GM23248 (cell line): Measurements from ENCODE around the gene PTPRR. TPM values are rescaled to one million over a fixed set of nuclear protein-coding genes. Genes with fewer than 3 reads are reported as not detected.

Experiments used
- DNase-seq: peaks from one replicate; pipeline ENCODE4 v3.0.0-alpha.2; 2015
- H2AFZ ChIP-seq: fragments of 200-600 bp; sonication (generic); 2 replicates; pipeline ENCODE4 v1.6.1; 2016; ENCODE audit warnings: antibody characterized with exemption
- H3F3A ChIP-seq: fragments of 200-600 bp; sonication (generic); 2 replicates; pipeline ENCODE4 v1.6.1; 2016; ENCODE audit warnings: mild to moderate bottlenecking, antibody characterized with exemption, mixed run types; ENCODE audit not compliant: insufficient read depth
- H3K27ac ChIP-seq: fragments of 200-600 bp; sonication (generic); 2 replicates; pipeline ENCODE4 v1.5.1; 2016; ENCODE audit warnings: mild to moderate bottlenecking
- H3K27me3 ChIP-seq: fragments of 200-600 bp; sonication (generic); replicated peaks from 2 replicates; pipeline ENCODE4 v1.6.1; 2016; ENCODE audit warnings: mild to moderate bottlenecking; ENCODE audit not compliant: insufficient read depth
- H3K36me3 ChIP-seq: fragments of 200-600 bp; sonication (generic); 2 replicates; pipeline ENCODE4 v1.6.1; 2016; ENCODE audit warnings: low read depth, mild to moderate bottlenecking
- H3K4me1 ChIP-seq: fragments of 200-600 bp; sonication (generic); 2 replicates; pipeline ENCODE4 v1.6.1; 2016; ENCODE audit warnings: mild to moderate bottlenecking; ENCODE audit not compliant: insufficient read depth
- H3K4me2 ChIP-seq: fragments of 200-600 bp; sonication (generic); one replicate; pipeline ENCODE4 v1.6.1; 2016; ENCODE audit warnings: mild to moderate bottlenecking; ENCODE audit not compliant: unreplicated experiment
- H3K4me3 ChIP-seq: fragments of 200-600 bp; sonication (generic); 2 replicates; pipeline ENCODE4 v1.5.1; 2016; ENCODE audit warnings: mild to moderate bottlenecking
- H3K79me2 ChIP-seq: fragments of 200-600 bp; sonication (generic); 2 replicates; pipeline ENCODE4 v1.6.1; 2016; ENCODE audit warnings: mild to moderate bottlenecking; ENCODE audit not compliant: insufficient read depth
- H3K9ac ChIP-seq: fragments of 200-600 bp; sonication (generic); 2 replicates; pipeline ENCODE4 v1.6.1; 2016; ENCODE audit warnings: mild to moderate bottlenecking
- H3K9me2 ChIP-seq: fragments of 200-600 bp; sonication (generic); 2 replicates; pipeline ENCODE4 v1.6.1; 2016; ENCODE audit warnings: mixed run types, mild to moderate bottlenecking, moderate library complexity; ENCODE audit not compliant: insufficient read depth
- H3K9me3 ChIP-seq: fragments of 200-600 bp; sonication (generic); one replicate; pipeline ENCODE4 v1.6.1; 2017; ENCODE audit warnings: low read depth
- H4K20me1 ChIP-seq: fragments of 200-600 bp; sonication (generic); 2 replicates; pipeline ENCODE4 v1.6.0; 2016; ENCODE audit not compliant: insufficient read depth
- EZH2 ChIP-seq: fragments of 200-600 bp; sonication (generic); IDR thresholded peaks from 2 replicates; pipeline ENCODE4 v1.6.1; 2018; ENCODE audit warnings: antibody characterized with exemption, mild to moderate bottlenecking; ENCODE audit not compliant: insufficient read depth, poor library complexity, severe bottlenecking
- EZH2phosphoT487 ChIP-seq: fragments of 200-600 bp; sonication (generic); IDR thresholded peaks from 2 replicates; pipeline ENCODE4 v1.6.1; 2018; ENCODE audit warnings: antibody characterized with exemption, moderate library complexity, mild to moderate bottlenecking, low read depth; ENCODE audit not compliant: insufficient read depth
- WGBS, 2 experiments: methylation state at CpG; one replicate each; pipeline ENCODE4 v1.1.6; 2015 to 2017; ENCODE audit warnings: low lambda C conversion rate in 2 of 2, low coverage in 1 of 2; ENCODE audit errors: missing lambda C conversion rate in 2 of 2; 5-methylcytosine and 5-hydroxymethylcytosine counted together
- in situ Hi-C: fragments of 300-500 bp; cut with MboI; formaldehyde crosslinking; loops from 2 replicates; pipeline ENCODE4 v1.15.0; 2020
- polyA plus RNA-seq: library from polyadenylated mRNA; unstranded; fragments of >200 nt; fragmentation: Nextera tagmentation; extraction: Ambion mirVana; gene quantifications from 2 replicates; pipeline ENCODE4 v1.2.1, GENCODE V29; 2016
- total RNA-seq: library from RNA; depleted of rRNA; stranded (reverse); fragments of >200 nt; shearing (Covaris generic); gene quantifications from 2 replicates; pipeline ENCODE4 v1.2.3, GENCODE V29; 2014

Gene PTPRR
- total and polyA plus RNA-seq, 2 experiments from 2014 or later, result 1.1 to 1.2 TPM

DNA sequence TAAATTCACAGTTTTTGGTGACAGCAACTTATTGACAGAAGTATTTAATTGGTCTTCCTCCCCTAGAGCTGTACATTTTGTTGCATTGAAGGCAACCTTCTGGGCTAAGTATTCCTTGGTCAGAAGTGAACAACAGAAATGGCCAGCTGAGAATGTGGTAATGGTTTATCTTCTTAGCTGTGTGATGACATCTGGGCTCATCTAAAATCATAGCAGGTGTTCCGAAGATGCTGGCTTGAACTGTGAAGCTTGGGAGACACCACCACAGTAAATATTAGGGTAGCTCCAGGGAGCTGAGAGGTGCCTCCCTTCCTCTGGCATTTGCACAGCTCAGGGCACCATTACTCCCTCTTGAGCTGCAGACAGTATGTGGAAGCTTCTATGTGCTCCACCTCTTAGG lies 279.6 kb downstream of the PTPRR start:
- no peak overlapping the region for H3K4me3 ChIP-seq
- H2AFZ ChIP-seq, result no peak overlapping the region
- no peak overlapping the region for H3K9ac ChIP-seq
- in situ Hi-C loops, result no loop called here
- no peaks in the 10 kb centered on the region for H4K20me1 ChIP-seq
- H3K36me3 ChIP-seq, result no peaks in the 10 kb centered on the region
- no peak overlapping the region for H3K4me2 ChIP-seq
- 94 to 96% methylated on average over 1 of the region's 1 CpG for WGBS, 2 experiments
- H3F3A ChIP-seq, result peaks cover 12% of the 10 kb centered on the region
- H3K9me2 ChIP-seq, result no peaks in the 10 kb centered on the region
- TF ChIP-seq EZH2phosphoT487 (no peak), EZH2 (no peak)
- no peak overlapping the region for H3K27ac ChIP-seq
- no peaks in the 10 kb centered on the region for H3K79me2 ChIP-seq
- no peak for DNase-seq
- H3K4me1 ChIP-seq, result peaks cover 23% of the 10 kb centered on the region
- no peaks in the 10 kb centered on the region for H3K9me3 ChIP-seq
- no peaks in the 10 kb centered on the region for H3K27me3 ChIP-seq

GRCh38 chr12:70639535-70639934 lies 281.0 kb downstream of the PTPRR start:
- Histone ChIP-seq H3F3A (no peaks in the 10 kb centered on the region; the same call in 1 of the 2 replicates), H3K9me2 (no peaks in the 10 kb centered on the region), H2AFZ (no peak overlapping the region), H3K4me3 (no peak overlapping the region), H3K9me3 (no peaks in the 10 kb centered on the region), H3K4me2 (no peak overlapping the region), H3K4me1 (peaks cover 10% of the 10 kb centered on the region), H3K27ac (no peak overlapping the region), H3K9ac (no peak overlapping the region), H3K79me2 (no peaks in the 10 kb centered on the region), H3K27me3 (no peaks in the 10 kb centered on the region), H4K20me1 (no peaks in the 10 kb centered on the region), H3K36me3 (no peaks in the 10 kb centered on the region)
- TF ChIP-seq EZH2phosphoT487, result no peak
- no peak for TF ChIP-seq EZH2
- 98 to 100% methylated on average over 2 of the region's 2 CpGs for WGBS, 2 experiments
- in situ Hi-C loops, result no loop called here
- no peak for DNase-seq

GRCh38 chr12:70638639-70639360 lies 281.7 kb downstream of the PTPRR start:
- no peaks in the 10 kb centered on the region for H3K9me3 ChIP-seq
- H4K20me1 ChIP-seq, result no peaks in the 10 kb centered on the region
- H3K4me1 ChIP-seq, result 0 out of 2 replicates have a peak, but pooled peaks cover 7% of the 10 kb centered on the region
- no peak overlapping the region for H3K4me2 ChIP-seq
- H3K79me2 ChIP-seq, result no peaks in the 10 kb centered on the region
- H3K9ac ChIP-seq, result no peak overlapping the region
- 52 to 54% methylated on average over 1 of the region's 1 CpG for WGBS, 2 experiments
- H3K27me3 ChIP-seq, result no peaks in the 10 kb centered on the region
- H2AFZ ChIP-seq, result no peak overlapping the region
- no peaks in the 10 kb centered on the region for H3F3A ChIP-seq
- H3K4me3 ChIP-seq, result no peak overlapping the region
- no peak for DNase-seq
- no peaks in the 10 kb centered on the region for H3K36me3 ChIP-seq
- no peak overlapping the region for H3K27ac ChIP-seq
- TF ChIP-seq EZH2phosphoT487 (no peak), EZH2 (no peak)
- in situ Hi-C loops, result no loop called here
- no peaks in the 10 kb centered on the region for H3K9me2 ChIP-seq

GRCh38 chr12:70637303-70638085 lies 283.0 kb downstream of the PTPRR start, which contains the start of gene PTPRB:
TSS of gene PTPRB (minus strand) at chr12:70637429. CDS start at chr12:70637395, 34 bp downstream.
- H3K9ac ChIP-seq, result no peak within 1 kb of the TSS
- no peaks in the 10 kb centered on the region for H3F3A ChIP-seq
- no peaks in the 10 kb centered on the region for H3K27me3 ChIP-seq
- H4K20me1 ChIP-seq, result no peaks in the 10 kb centered on the region
- H3K4me1 ChIP-seq, result 0 out of 2 replicates have a peak, but pooled peaks cover 7% of the 10 kb centered on the region
- DNase-seq, result no peak
- H2AFZ ChIP-seq, result peak within 1 kb of the TSS; percentile 9; the same call in 1 of the 2 replicates
- H3K27ac ChIP-seq, result no peak within 1 kb of the TSS
- in situ Hi-C loops, result no loop called here
- no peaks in the 10 kb centered on the region for H3K9me2 ChIP-seq
- H3K79me2 ChIP-seq, result no peaks in the 10 kb centered on the region
- no peak within 1 kb of the TSS for H3K4me2 ChIP-seq
- WGBS, 2 experiments, result 74 to 75% methylated on average over 6 of the region's 6 CpGs
- TF ChIP-seq EZH2 (no peak), EZH2phosphoT487 (no peak)
- no peaks in the 10 kb centered on the region for H3K36me3 ChIP-seq
- H3K4me3 ChIP-seq, result no peak within 1 kb of the TSS
- no peaks in the 10 kb centered on the region for H3K9me3 ChIP-seq
